GM18511 (cell line): ENCODE measurements around the gene RBM20.

ENCODE experiments used
- ATAC-seq: cut with Tn5 transposase; IDR thresholded peaks from one replicate; pipeline ENCODE4 v1.9.1; 2021; ENCODE audit warnings: mild to moderate bottlenecking, moderate library complexity; ENCODE audit not compliant: unreplicated experiment

The RBM20 gene

GRCh38 chr10:110885932-110886674, 242.0 kb downstream of the RBM20 start:
- no peak for ATAC-seq

GRCh38 chr10:110887560-110887959, 243.4 kb downstream of the RBM20 start:
- no peak for ATAC-seq
